CD4-positive, CD25-positive, alpha-beta regulatory T cell (primary cell): Measurements from ENCODE around the gene COIL. TPM values are rescaled to one million over a fixed set of nuclear protein-coding genes. Genes with fewer than 3 reads are reported as not detected.
"Not testable (repeated sequence)": the region's sequence is repeated elsewhere in the genome, so short reads cannot be mapped to it uniquely, and the experiment has no call there.

Source experiments
- ATAC-seq, 2 donors: fragments of 150-1000 bp; cut with Tn5 transposase; one replicate each; pipeline ENCODE4 v1.10.0; 2021; ENCODE audit warnings: low read depth in 2 of 2, moderate number of reproducible peaks in 2 of 2, moderate library complexity in 1 of 2
- DNase-seq, 3 donors: peaks; one replicate each; pipeline versions ENCODE4 v3.0.0 to v3.0.0-alpha.2; 2012 to 2022; ENCODE audit warnings: mixed read lengths in 1 of 3
- H3K27ac ChIP-seq: one replicate; pipeline ENCODE4 v1.7.0; 2013; ENCODE audit warnings: mild to moderate bottlenecking, low read length; ENCODE audit not compliant: insufficient read depth, poor library complexity, severe bottlenecking
- H3K27me3 ChIP-seq: one replicate; pipeline ENCODE4 v1.7.0; 2013; ENCODE audit warnings: low read length; ENCODE audit not compliant: control insufficient read depth, insufficient read depth
- H3K36me3 ChIP-seq: one replicate; pipeline ENCODE4 v1.7.0; 2013; ENCODE audit warnings: mild to moderate bottlenecking, low read length, moderate library complexity; ENCODE audit not compliant: control insufficient read depth, insufficient read depth
- H3K4me1 ChIP-seq: 2 replicates; pipeline ENCODE4 v1.7.0; 2013; ENCODE audit warnings: mild to moderate bottlenecking, low read length; ENCODE audit not compliant: insufficient read depth, control insufficient read depth, poor library complexity, severe bottlenecking
- H3K4me3 ChIP-seq: one replicate; pipeline ENCODE4 v1.7.0; 2013; ENCODE audit warnings: low read depth, mild to moderate bottlenecking, low read length, moderate library complexity
- H3K9me3 ChIP-seq, 2 experiments: 1 replicate in 1 of 2; 2 replicates in 1 of 2; pipeline ENCODE4 v1.7.0; 2013; ENCODE audit warnings: low read length in 2 of 2, mild to moderate bottlenecking in 1 of 2, moderate library complexity in 1 of 2; ENCODE audit not compliant: control insufficient read depth in 2 of 2
- H3K27ac Mint-ChIP-seq, 3 donors: one replicate each; pipeline ENCODE4 v1.8.0; 2020 to 2022; ENCODE audit warnings: mild to moderate bottlenecking in 3 of 3, mixed read lengths in 3 of 3, moderate library complexity in 2 of 3
- H3K27me3 Mint-ChIP-seq: one replicate; pipeline ENCODE4 v1.8.0; 2022; ENCODE audit warnings: mild to moderate bottlenecking, mixed read lengths
- H3K36me3 Mint-ChIP-seq: one replicate; pipeline ENCODE4 v1.8.0; 2020; ENCODE audit warnings: mixed read lengths
- H3K4me1 Mint-ChIP-seq, 4 donors: one replicate each; pipeline ENCODE4 v1.8.0; 2020 to 2022; ENCODE audit warnings: mixed read lengths in 4 of 4, mild to moderate bottlenecking in 1 of 4
- H3K4me3 Mint-ChIP-seq, 4 donors: one replicate each; pipeline ENCODE4 v1.8.0; 2020 to 2022; ENCODE audit warnings: mild to moderate bottlenecking in 4 of 4, mixed read lengths in 4 of 4, moderate library complexity in 3 of 4
- H3K9me3 Mint-ChIP-seq, 7 donors: one replicate each; pipeline ENCODE4 v1.8.0; 2020 to 2022; ENCODE audit warnings: mixed read lengths in 7 of 7, mild to moderate bottlenecking in 3 of 7, moderate library complexity in 2 of 7
- polyA plus RNA-seq, 4 donors: library from polyadenylated mRNA; unstranded; fragments of 300-500 nt; fragmentation: Illumina TruSeq; gene quantifications; one replicate each; pipeline ENCODE4 v1.2.3, GENCODE V29; 2021
- total RNA-seq: library from RNA; stranded (reverse); gene quantifications from one replicate; pipeline ENCODE4 v1.2.3, GENCODE V29; 2022

COIL gene
- total and polyA plus RNA-seq, 5 donors from 2014 or later, result 15.4 to 21.4 (median 18.6) TPM

DNA sequence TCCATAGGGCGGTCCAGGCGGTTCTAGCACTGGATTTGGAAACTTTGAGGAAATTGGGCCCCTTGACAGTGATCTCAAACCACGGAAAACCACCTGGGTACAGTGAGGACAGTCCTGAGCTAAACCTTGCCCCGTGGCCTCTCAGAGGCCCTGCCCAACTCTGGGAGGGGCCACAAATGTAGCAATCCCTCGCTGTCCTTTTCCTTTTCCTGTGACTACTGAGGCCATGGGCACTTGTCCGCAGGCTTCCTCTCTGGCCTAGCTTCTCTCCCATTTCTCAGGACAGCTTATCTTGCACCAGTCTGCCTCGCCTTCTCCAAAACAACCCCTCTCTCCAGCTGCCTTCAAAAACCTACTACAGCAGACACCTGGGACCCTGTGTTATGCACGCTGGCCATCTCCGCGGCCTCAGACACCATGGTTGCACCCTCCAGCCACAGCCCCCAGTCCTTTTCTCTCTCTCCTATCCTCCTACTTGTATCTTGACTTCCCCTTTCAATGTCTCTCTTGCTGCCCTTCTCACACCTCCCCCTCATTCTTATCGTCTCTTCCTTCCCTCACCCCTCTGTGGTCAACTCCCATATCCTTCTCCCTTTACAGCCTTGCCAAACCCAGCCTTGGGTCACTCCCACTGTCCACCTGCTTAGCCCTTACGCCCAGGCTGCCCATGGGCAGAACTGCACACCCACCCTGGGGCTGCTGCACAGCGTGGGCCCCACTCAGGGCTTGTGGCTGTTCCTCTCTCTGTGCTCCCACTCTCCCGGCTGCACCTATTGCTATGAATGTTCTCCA, 24.7 kb upstream of the COIL start:
- peaks cover 46% of the 10 kb centered on the region for H3K36me3 Mint-ChIP-seq
- H3K27ac ChIP-seq, result no peak overlapping the region
- no peaks in the 10 kb centered on the region for H3K9me3 Mint-ChIP-seq
- ATAC-seq, result no peak
- H3K9me3 ChIP-seq, result no peaks in the 10 kb centered on the region
- H3K27ac Mint-ChIP-seq, result no peak overlapping the region
- DNase-seq, result no peak
- H3K4me1 ChIP-seq, result no peaks in the 10 kb centered on the region
- peaks cover 0 to 10% (median 0%) of the 10 kb centered on the region in 4 donors for H3K4me1 Mint-ChIP-seq
- H3K27me3 ChIP-seq, result no peaks in the 10 kb centered on the region
- H3K27me3 Mint-ChIP-seq, result no peaks in the 10 kb centered on the region
- peaks cover 11% of the 10 kb centered on the region for H3K36me3 ChIP-seq
- H3K4me3 Mint-ChIP-seq, result no peak overlapping the region
- H3K4me3 ChIP-seq, result no peak overlapping the region

GRCh38 chr17:56983366-56983765, 22.5 kb upstream of the COIL start:
- H3K27ac ChIP-seq, result no peak overlapping the region
- no peak for ATAC-seq
- no peaks in the 10 kb centered on the region for H3K27me3 ChIP-seq

GRCh38 chr17:56982312-56982711, 21.5 kb upstream of the COIL start:
- Mint-ChIP-seq H3K4me1 (peaks cover 9 to 28% (median 15%) of the 10 kb centered on the region in 4 donors), H3K27ac (peak overlapping the region in 1 of 3 donors; percentile 8), H3K4me3 (no peak overlapping the region), H3K27me3 (peaks cover 5% of the 10 kb centered on the region), H3K36me3 (peaks cover 25% of the 10 kb centered on the region), H3K9me3 (peaks cover 0 to 2% (median 0%) of the 10 kb centered on the region in 7 donors)
- Histone ChIP-seq H3K27me3 (no peaks in the 10 kb centered on the region), H3K4me1 (peaks cover 11% of the 10 kb centered on the region), H3K4me3 (no peak overlapping the region), H3K27ac (no peak overlapping the region), H3K36me3 (peaks cover 8% of the 10 kb centered on the region), H3K9me3 (no peaks in the 10 kb centered on the region)
- ATAC-seq, result no peak
- no peak for DNase-seq

More at GRCh38 chr17:56983366-56983765, 22.5 kb upstream of the COIL start:
- Mint-ChIP-seq H3K27ac (peak overlapping the region in 1 of 3 donors; percentile 55), H3K27me3 (peaks cover under 1% of the 10 kb centered on the region), H3K4me3 (no peak overlapping the region), H3K4me1 (peaks cover 5 to 21% (median 10%) of the 10 kb centered on the region in 4 donors), H3K9me3 (peaks cover 0 to under 1% (median 0%) of the 10 kb centered on the region in 7 donors), H3K36me3 (peaks cover 36% of the 10 kb centered on the region)
- peaks cover 7% of the 10 kb centered on the region for H3K4me1 ChIP-seq
- no peaks in the 10 kb centered on the region for H3K9me3 ChIP-seq
- no peak overlapping the region for H3K4me3 ChIP-seq
- H3K36me3 ChIP-seq, result peaks cover 11% of the 10 kb centered on the region
- DNase-seq, result no peak

DNA sequence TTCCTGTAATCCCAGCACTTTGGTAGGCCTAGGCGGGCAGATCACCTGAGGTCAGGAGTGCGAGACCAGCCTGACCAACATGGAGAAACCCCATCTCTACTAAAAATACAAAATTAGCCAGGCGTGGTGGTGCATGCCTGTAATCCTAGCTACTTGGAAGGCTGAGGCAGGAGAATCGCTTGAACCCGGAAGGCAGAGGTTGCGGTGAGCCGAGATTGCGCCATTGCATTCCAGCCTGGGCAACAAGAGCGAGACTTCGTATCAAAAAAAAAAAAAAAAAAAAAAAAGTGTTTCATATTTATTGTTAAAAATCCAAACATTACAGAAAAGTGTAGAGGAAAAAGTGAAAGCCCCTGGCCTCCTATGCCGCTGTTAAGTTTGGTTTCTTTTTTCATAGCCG, 19.7 kb upstream of the COIL start:
- H3K4me3 ChIP-seq, H3K27me3 ChIP-seq, H3K9me3 Mint-ChIP-seq, DNase-seq, H3K27ac ChIP-seq, H3K9me3 ChIP-seq, H3K36me3 ChIP-seq, ATAC-seq, H3K27ac Mint-ChIP-seq: not testable (repeated sequence)
- Mint-ChIP-seq H3K4me1 (peaks cover 9 to 28% (median 18%) of the 10 kb centered on the region in 4 donors), H3K36me3 (peaks cover 11% of the 10 kb centered on the region), H3K27me3 (peaks cover 19% of the 10 kb centered on the region), H3K4me3 (peak overlapping the region in 1 of 4 donors; percentile 55)
- H3K4me1 ChIP-seq, result peaks cover 11% of the 10 kb centered on the region

GRCh38 chr17:56979091-56979480, 18.2 kb upstream of the COIL start:
- no peak for ATAC-seq
- peak overlapping the region in 2 of 3 donors; percentile 91 to 93 for H3K27ac Mint-ChIP-seq
- Histone ChIP-seq H3K9me3 (no peaks in the 10 kb centered on the region), H3K27me3 (peaks cover 3% of the 10 kb centered on the region), H3K4me3 (peak overlapping the region; percentile 90), H3K36me3 (no peaks in the 10 kb centered on the region), H3K4me1 (peaks cover 11% of the 10 kb centered on the region), H3K27ac (no peak overlapping the region)
- H3K9me3 Mint-ChIP-seq, result peaks cover 0 to 2% (median 0%) of the 10 kb centered on the region in 7 donors
- H3K36me3 Mint-ChIP-seq, result peaks cover 4% of the 10 kb centered on the region
- H3K4me3 Mint-ChIP-seq, result peak overlapping the region; percentile 47 to 96 (median 92)
- no peak for DNase-seq
- peaks cover 9 to 28% (median 18%) of the 10 kb centered on the region in 4 donors for H3K4me1 Mint-ChIP-seq
- H3K27me3 Mint-ChIP-seq, result peaks cover 30% of the 10 kb centered on the region

DNA sequence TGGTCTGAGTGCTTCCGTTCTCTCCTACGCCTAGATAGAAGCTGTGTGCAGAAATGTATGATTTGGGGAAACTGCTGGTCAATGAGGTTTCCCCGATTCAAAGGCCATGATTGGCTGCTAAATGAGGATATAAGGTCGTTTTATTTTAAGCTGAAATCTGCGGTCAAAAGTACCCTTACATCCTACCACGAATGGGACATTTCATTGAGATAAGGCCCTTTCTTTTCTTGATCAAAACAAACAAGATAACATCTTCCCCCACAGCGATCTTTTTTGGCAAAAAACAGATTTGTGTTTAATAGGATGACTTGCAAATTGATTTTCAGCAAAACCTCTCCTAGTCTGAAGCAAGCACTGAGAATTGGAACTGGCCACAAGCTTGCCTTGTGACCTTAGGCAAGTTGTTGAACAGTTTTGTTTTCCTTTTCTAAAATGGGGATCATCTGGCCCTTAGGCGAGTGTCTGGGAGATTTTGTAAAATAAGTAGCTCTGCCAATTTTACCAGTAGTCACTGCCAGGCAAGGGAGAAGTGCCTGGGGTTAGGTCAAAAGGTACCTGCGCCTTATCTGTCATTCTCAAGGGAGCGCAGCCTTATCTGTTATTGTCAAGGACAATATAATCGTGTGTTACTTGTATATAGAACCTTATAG, 17.7 kb upstream of the COIL start:
- DNase-seq, result peak in 1 of 3 donors; percentile 54
- peaks cover 4% of the 10 kb centered on the region for H3K36me3 Mint-ChIP-seq

GRCh38 chr17:56977673-56978395, 17.0 kb upstream of the COIL start, which contains the start of gene SCPEP1:
Gene SCPEP1 (plus strand): TSS chr17:56978131. CDS start chr17:56978160, 29 bp downstream.
- peaks cover 9 to 28% (median 18%) of the 10 kb centered on the region in 4 donors for H3K4me1 Mint-ChIP-seq
- H3K4me3 Mint-ChIP-seq, result peak within 1 kb of the TSS; percentile 92 to 99 (median 94)
- DNase-seq (peak; percentile 76 to 82 (median 79)), ATAC-seq (peak; percentile 92 to 93)
- H3K27ac Mint-ChIP-seq, result peak within 1 kb of the TSS; percentile 91 to 94 (median 93)
- peaks cover 0 to 2% (median 0%) of the 10 kb centered on the region in 7 donors for H3K9me3 Mint-ChIP-seq
- no peaks in the 10 kb centered on the region for H3K9me3 ChIP-seq
- H3K4me1 ChIP-seq, result peaks cover 11% of the 10 kb centered on the region
- peak within 1 kb of the TSS; percentile 47 for H3K27ac ChIP-seq
- H3K27me3 Mint-ChIP-seq, result peaks cover 35% of the 10 kb centered on the region
- H3K27me3 ChIP-seq, result peaks cover 3% of the 10 kb centered on the region
- H3K36me3 ChIP-seq, result no peaks in the 10 kb centered on the region
- peaks cover 4% of the 10 kb centered on the region for H3K36me3 Mint-ChIP-seq
- peak within 1 kb of the TSS; percentile 90 for H3K4me3 ChIP-seq

More for the DNA sequence above, 17.7 kb upstream of the COIL start:
- Histone ChIP-seq H3K27me3 (peaks cover 3% of the 10 kb centered on the region), H3K9me3 (no peaks in the 10 kb centered on the region), H3K36me3 (no peaks in the 10 kb centered on the region), H3K4me3 (peak overlapping the region; percentile 90), H3K4me1 (peaks cover 11% of the 10 kb centered on the region), H3K27ac (peak overlapping the region; percentile 18)
- H3K4me1 Mint-ChIP-seq, result peaks cover 9 to 28% (median 18%) of the 10 kb centered on the region in 4 donors
- peak overlapping the region; percentile 92 to 99 (median 94) for H3K4me3 Mint-ChIP-seq
- H3K9me3 Mint-ChIP-seq, result peaks cover 0 to 2% (median 0%) of the 10 kb centered on the region in 7 donors
- peaks cover 30% of the 10 kb centered on the region for H3K27me3 Mint-ChIP-seq
- H3K27ac Mint-ChIP-seq, result peak overlapping the region; percentile 23 to 93 (median 91)
- no peak for ATAC-seq
